ENCODE measurements around the gene TRIM59.

Gene TRIM59, protein sequence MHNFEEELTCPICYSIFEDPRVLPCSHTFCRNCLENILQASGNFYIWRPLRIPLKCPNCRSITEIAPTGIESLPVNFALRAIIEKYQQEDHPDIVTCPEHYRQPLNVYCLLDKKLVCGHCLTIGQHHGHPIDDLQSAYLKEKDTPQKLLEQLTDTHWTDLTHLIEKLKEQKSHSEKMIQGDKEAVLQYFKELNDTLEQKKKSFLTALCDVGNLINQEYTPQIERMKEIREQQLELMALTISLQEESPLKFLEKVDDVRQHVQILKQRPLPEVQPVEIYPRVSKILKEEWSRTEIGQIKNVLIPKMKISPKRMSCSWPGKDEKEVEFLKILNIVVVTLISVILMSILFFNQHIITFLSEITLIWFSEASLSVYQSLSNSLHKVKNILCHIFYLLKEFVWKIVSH

DNA sequence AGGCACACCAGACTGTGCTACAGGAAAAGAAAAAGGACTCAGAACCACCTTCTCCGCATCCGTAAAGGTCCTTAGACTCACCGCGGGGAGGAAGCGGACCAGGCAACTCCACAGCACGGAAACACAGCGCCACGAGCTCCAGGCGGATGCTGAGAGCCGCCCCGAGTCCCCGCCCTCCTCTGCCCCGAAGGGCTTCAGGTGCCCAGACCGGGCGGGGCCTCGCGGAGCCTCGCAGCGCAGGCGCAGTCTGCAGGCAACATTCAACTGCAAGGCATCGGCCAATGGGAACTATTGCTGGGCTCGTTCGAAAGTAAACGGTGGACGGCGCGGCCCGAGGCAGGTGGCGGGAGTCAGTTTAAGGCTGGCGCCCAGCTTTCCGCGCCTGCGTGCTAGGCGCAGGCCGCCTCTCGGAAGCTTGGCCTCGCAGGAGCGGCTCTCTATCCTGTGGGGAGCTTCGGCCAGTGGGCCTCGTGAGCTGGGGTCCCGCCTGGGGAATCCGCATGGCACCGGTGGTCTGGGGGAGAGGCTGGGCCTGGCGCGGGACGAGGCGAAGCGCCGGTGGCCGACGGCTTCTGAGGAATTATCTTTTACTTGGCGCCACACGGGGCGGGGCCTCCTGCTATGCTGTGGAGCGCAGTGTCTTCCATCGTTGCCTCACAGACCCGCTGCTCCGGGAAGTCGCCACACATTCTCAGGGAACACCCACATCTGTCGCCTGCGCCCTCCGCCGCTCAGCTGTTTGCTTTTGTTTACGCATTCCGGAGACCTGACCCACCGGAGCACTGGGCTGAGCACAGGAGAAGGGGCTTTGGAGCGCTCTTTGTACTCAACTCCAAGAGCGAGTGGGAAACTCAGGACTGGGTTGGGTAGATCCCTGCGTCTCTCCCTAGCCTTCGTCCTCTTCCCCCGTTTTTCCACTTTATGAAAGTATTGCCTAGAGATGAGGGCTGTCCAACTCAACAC, at the start of gene TRIM59:
Gene TRIM59, minus strand, starts transcription at position 151 of the 963 bp plus-strand sequence. CDS start 10,603 bp downstream, outside the sequence.
- peak; percentile 99 for DNase-seq

DNA sequence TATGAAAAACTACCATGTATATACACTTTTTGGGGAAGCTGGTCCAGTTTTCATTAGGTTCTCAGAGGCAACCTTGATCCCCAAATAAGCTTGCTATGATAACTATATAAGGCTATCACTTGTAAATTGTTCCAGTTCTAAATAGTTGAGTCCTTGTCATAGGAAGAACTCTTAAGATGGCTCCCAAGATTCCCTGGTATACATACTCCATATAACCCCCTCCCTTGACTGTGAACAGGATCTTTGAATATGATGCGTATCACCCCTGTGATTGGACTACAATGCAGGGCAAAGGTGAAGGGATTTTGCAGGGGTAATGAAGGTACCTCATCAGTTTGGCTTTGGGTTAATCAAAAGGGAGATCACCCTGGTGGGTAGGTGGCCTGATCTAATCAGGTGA, 48.6 kb upstream of the TRIM59 start:
- no peak for DNase-seq

DNA sequence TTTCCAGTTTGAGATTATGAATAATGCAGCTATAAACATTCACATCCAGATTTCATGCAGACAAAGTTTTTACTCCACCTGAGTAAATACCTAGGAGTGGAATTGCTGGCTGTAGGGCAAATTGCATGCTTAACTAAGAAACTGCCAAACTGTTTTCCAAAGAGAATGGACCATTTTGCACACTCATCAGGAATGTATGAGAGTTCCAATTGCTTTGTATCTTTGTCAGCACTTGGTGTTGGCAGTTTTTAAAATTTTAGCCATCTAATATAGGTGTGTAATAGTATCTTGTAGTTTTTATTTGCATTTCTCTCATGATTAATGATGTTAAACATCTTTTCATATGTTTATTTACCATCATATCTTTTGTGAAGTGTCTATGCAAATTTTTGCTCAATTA, 40.6 kb upstream of the TRIM59 start:
- DNase-seq: no peak

DNA sequence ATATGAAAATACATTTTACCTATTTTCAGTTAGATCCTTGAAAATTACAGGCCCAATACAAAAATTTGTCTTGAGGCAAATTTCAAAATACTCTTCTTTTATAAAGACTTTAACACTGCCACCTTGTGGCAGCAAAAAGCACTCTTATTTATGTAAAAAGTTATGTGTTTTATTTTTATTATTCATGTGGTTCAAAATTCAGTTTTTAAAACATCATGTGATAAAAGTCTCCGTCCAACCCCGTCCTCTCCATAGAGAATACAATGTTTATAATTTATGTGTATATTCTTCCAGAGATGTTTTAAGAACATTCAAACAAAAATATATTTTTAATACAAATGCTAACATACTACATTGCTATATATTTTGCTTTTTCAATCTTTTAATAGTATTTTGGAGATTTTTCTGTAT, 36.9 kb upstream of the TRIM59 start:
- DNase-seq: no peak

DNA sequence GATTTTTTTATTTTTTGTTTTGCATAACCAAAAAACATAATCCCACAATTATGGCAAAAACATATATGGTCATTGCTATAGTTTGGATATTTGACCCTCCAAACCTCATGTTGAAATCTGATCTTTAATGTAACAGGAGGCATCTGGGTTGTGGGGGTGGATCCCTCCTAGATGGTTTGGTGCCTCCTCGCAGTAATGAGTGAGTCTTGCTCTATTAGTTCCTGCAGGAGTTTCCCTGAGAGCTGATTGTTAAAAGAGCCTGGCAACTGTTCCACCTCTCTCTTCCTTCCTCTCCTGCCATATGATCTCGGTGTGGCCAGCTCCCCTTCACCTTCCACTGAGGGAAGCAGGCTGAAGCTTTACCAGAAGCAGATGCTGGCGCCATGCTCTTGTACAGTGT, 33.2 kb upstream of the TRIM59 start:
- DNase-seq: no peak

DNA sequence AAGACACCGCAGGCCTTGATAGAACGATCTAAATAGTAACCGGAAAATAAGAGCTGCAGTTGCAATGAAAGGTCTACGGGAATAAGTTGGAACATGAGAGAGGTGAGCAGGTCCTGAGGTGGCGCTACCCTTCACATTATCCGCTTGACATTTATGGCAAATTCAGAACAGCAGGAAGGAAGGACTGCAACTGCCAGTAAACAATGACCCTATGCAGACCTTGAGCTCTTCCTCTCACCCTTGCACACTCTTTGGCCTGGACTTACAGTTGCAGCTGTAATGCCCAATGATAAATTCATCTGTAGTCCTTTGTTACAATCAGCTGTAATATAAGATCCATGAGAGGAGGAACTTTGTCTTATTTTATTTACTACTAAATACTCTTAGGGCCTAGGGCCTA, 32.3 kb upstream of the TRIM59 start:
- no peak for DNase-seq

DNA sequence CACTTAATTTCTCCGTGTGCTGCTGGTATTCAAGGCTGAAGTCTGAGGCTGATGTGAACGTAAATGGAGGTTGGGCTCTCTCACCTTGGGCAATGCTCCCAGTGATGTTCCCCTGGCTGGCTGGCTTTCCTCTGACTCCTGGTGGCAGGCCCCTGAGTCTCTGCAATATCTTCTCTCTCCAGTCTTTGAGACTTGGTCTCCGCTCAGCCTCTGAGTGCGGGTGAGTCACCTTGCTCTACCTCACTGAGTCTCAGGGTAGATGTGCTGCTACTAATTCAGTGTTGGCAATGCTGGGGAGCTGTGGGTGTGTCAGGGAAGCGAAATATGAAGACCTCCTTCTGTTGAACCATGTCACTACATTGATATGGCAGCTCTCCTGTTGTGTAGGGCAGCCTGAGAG, 31.3 kb upstream of the TRIM59 start:
- peak; percentile 57 for DNase-seq

DNA sequence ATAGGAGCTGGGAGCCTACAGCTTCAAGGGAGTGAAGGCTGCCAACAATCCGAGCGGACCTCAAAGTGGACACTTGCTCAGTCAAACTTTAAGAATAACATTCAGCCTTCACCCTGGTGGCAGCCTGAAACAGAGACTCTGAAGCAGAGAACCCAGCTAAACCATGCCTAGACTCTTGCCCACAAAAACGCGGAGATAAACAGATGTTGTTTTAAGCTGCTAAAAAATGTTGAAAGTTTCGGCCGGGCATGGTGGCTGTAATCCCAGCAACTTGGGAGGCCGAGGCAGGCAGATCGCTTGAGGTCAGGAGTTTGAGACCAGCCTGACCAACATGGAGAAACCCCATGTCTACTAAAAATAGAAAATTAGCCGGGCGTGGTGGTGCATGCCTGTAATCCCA, 29.8 kb upstream of the TRIM59 start:
- DNase-seq: no peak

DNA sequence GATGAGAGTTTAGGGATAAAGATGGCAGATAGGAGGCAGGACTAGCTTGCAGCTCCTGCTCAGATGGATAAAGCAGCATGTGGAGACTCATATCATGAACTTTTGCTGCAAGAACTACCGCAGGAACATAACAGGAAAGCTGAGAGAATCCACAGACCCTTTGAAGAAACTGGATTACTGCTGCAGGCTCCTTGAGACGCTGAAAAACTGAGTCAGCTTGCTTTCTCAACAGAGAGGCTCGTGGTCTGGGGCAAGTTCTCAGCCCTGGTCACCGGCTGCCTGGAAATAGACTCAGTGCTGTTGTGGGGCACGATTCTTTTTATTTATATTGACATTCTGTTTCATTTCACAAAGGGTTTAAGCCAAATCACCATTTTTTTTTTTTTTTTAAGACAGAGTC, 28.8 kb upstream of the TRIM59 start:
- DNase-seq: no peak

DNA sequence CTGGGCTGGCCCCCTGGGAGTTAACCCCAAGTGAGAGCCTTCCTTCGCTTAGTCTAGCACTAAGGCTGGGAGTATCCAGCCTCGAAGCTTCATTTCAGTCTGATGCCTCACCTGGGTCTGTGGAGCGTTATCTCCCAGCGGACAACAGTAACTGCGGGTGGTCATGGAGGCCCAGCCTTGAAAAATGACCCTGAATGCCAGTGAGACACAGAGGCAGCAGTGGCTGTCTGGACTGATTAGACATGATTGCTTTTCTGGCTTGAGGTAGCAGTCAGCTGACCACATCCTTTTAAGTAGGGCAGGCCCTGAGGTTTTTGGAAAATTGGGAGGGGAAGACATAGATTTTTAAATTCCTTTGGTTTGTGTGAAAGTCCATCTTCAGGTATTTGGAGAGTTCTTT, 28.2 kb upstream of the TRIM59 start:
- peak; percentile 88 for DNase-seq

DNA sequence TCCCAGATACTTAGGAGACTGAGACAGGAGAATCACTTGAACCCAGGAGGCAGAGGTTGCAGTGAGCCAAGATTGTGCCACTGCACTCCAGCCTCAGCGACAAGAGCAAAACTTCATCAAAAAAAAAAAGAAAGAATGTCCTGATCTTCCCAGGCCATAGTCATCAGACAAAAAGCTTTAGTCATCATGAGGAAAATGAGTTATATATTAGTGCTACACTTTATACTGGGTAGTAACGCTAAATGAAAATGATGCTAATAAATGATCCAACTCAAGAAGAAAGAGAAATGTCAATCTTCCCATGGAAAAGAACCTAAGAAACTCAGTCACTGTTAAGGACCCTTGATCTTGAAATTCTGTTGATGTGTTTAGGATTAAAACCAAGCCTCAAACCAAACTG, 26.3 kb upstream of the TRIM59 start:
- no peak for DNase-seq

DNA sequence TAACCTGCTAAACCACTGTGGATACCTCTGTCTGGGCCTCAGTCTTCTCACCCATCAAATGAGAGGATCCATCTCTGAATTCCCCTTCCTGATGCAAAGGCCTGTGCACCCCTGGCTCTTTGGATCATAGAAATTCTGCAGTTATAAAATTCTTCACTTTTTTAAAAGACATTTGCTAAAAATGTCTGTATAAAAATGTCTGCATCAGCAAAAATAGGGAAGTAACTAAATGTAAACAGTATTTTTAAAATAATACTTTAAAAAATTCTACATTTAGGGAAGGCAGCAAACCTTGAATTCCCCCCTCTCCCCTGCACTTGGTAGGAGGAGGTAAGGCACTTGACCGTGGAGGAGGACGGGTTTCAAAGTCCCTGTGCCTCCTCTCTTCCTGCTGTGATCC, 25.6 kb upstream of the TRIM59 start:
- no peak for DNase-seq

DNA sequence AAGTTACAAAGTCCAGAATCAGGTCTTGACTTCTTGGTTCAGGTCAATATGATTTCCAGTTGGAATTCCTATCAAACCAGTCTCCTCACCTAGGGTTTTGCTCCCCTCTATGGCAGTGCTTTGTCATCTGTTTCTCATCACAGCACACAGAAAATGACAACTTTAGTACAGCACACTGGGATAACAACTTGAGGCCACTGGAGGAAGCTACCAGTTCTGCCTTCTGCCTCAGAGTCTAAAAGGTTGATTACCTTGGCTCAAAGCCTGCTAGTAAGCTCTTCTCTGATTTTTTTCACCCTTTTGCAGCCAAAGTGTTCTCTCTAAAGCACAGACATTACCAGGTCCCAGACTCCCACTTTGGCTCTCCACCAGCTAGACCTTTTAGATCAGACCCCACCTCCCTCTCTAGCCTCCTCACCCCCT, 24.8 kb upstream of the TRIM59 start:
- DNase-seq: no peak

DNA sequence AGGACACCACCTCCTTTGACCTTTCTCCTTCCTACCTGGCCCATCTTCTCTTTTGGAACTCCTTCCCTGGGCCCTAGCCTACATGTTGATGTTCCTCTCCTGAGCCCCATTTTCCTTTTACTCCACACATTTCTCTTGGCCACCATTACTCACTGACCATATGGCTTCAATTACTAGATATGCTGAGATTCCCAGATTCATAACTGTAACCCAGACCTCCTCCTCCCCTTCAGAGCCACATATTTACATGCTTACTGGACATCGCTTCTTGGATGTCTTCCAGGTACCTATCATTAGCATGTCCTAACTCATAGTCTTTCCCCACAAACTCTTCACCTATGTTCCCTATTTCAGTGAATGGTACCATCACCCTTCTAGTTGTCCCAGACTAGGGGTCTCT, 24.4 kb upstream of the TRIM59 start:
- DNase-seq: no peak

DNA sequence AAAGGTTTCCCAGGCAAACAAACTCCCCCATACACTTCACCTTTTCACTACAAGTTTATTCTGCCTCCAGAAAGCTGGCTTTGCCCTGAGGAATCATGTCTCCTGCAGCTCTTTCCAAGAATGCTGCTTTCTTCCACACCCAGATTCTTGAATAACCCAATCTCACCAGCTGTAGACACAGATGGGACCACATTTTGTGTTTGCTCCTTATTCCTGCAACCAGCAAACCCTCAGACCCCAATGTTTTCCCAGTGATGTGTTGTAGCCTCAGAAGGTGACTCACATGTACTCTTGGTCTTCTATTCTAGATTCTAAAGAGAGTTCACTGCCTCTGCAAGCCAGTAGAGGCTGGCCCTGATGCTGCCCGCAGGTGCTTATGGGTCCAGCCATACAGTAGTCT, 23.6 kb upstream of the TRIM59 start:
- DNase-seq: no peak

DNA sequence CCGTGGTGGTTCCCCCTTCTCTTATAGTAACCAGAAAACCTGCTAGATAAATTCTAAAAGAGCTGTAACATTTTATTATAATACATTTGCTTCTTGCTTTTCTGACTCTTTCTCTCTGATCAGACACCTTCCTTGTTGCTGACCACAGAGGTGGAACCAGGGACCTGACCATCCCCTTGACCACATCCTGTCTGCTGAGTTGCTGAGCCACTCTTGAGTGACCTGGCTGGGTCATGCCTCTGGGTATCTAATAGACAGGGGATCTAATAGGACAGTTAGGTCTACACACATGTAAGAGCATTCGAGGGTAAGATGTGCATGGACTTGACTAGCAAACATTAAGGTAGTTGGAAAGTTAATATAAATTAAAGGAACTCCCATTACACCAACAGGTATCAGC, 22.8 kb upstream of the TRIM59 start:
- no peak for DNase-seq

DNA sequence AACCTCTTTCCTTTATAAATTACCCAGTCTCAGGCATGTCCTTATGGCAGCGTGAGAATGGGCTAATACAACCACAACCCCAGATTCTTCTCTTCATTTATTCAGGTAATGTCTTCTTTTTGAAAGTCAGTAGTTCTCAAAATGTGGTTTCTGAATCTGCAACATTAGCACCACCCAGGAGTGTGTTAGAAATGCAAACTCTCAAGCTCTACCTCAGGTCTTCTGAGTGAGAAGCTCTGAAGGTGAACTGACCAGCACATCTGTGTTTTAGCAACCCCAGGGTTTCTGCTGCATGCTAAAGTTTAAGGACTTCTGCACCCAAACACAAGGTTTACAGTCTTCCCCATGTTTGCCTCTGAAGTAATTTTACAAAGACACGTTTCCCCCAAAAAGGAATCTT, 22.3 kb upstream of the TRIM59 start:
- DNase-seq: no peak

DNA sequence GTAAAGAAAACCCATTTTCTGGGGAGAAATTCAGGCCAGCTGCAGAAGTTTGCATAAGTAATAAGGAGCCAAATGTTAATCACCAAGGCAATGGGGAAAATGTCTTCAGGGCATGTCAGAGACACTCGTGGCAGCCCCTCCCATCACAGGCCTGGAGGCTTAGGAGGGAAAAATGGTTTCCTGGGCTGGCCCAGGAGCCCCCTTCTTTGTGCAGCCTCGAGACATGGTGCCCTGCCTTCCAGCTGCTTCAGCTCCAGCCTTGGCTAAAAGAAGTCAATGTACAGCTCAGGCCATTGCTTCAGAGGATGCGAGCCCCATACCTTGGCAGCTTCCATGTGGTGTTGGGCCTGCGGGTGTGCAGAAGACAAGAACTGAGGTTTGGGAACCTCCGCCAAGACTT, 20.6 kb upstream of the TRIM59 start:
- DNase-seq: no peak

DNA sequence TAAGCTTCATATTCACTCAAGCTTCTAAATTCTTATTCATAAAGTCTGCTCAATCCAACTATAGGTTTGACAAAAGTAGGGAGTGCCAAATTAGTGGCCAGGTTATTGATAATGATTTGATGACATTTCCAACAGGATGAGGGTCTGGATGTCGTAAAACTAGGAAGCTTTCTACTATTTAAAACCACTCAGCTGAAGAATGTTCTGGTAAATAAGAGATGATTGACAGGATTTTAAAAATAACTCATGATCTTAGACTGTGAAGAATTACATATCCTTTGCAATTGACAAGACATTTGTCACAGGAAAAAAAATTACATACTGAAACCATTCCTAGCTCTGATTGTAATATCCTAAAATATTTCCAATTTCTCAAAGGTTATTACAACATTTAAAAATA, 15.4 kb upstream of the TRIM59 start:
- DNase-seq: no peak

DNA sequence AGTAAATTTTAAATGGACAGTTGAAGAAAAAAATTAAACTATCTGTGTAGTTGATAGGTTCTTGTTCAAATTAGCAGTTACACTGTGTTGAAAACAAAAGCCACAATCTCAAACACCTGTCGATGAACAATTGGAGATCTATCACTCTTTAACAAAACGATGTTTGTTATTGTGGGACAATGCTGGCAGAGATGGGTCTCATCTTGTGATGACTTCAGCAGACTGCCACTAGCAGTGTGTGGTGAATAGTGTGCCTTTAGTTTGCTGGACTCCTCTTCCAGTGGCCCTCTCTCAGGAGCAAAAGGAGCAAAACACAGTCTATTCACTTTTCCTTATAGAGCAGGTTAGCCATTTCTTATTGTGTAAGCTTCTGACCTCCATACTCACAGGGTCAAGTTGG, 14.7 kb upstream of the TRIM59 start:
- no peak for DNase-seq

DNA sequence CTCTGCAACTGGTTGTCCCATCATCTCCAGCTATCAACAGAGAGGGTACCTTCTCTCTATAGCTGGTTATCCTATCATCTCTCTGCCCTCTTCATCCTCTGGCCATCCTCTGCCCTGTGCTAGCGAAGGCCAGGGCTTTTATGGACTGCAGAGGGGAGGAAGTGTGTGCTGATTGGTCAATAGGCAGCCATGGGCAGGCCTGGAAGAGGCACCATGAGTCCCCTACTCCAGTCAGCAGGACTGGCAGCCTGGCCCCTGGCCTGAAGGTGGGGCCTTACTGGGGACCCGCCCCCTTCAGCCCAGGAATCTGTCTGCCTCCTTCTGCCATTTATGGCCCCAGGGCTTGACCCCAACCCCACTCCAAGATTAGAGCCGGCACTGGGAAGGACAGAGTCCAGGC, 10.4 kb upstream of the TRIM59 start:
- no peak for DNase-seq

DNA sequence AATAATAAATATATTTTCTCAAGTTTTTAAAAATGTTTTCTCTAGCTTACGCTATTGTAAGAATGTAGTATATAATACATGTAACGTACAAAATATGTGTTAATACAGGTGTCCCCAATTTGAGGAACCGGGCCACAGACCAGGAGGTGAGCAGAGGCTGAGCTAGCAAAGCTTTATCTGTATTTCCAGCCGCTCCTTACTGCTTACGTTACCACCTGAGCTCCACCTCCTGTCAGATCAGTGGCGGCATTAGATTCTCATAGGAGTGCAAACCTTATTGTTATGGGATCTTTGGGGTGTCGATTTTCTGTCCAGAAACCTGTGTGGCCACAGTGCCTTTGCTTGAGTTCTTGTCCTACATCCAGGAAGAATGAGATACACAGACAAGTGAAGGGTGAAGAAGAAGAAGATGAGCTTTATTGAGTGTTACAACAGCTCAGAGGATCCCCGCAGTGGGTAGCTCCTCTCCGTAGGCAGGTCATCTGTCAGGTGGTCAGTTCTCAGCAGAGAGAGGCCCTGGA, 9.9 kb upstream of the TRIM59 start:
- DNase-seq: no peak

DNA sequence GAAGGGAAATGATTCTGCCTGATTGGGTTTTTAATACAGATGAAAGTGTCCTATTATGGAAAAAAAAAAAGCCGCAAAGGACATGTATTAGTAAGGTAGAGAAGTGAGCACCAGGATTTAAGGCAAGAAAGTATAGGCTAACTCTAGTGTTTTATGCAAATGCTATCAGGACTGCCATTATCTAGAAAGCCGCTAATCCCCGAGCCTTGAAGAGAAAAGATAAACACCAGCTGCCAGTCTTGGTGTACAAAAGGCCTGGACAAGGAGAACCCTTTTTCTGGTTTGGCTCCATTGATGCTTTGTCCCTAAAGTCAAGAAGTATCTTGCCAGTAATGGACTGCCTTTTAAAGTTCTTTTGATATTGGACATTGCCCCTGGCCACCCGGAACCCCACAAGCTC, 8.6 kb upstream of the TRIM59 start:
- DNase-seq: no peak

DNA sequence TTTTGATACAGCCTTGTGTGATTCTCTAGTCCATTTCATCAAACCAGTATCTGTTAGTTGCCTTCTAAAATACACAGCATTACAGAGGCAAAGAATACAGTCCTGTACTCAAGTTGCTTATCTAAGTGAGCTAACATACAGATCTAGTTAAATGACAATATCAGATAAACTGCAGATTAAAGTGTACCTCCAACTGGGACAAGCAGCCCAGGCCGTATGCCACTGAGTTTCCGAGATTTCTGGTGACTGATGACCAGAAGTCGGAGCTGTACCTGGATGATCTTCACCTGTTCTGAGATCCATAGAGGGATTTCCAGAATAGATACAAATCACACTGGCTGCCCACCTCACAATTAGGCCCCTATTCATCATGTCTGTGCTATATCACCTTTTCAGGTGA, 6.3 kb upstream of the TRIM59 start:
- no peak for DNase-seq

All from islet precursor cell (in vitro differentiated cells).